K562 (cell line): ENCODE results near the gene DDT. TPM values are rescaled to one million over a fixed set of nuclear protein-coding genes. Genes with fewer than 3 reads are reported as not detected.
"Not testable (repeated sequence)": the region's sequence is repeated elsewhere in the genome, so short reads cannot be mapped to it uniquely, and the experiment has no call there.

Experiments used
- ATAC-seq: fragments of 200-7000 bp; cut with Tn5 transposase; 3 replicates; pipeline ENCODE4 v1.9.1; 2020; ENCODE audit warnings: moderate library complexity
- BruUV-seq: library from RNA; stranded (reverse); fragments of 400-500 nt; replicated peaks from 2 replicates; lab custom pipeline; 2021; lab: Mats Ljungman, UMichigan
- CTCF ChIA-PET: fragments of 300-600 bp; formaldehyde crosslinking; extraction: SDS; loops from one replicate; lab custom pipeline; 2021; ENCODE audit warnings: low intra/inter-chr PET ratio; lab: Yijun Ruan, JAX
- POLR2A ChIA-PET: fragments of 300-600, 350-650 bp; sonication (Branson Sonifier 250); formaldehyde crosslinking; extraction: SDS; loops from one replicate; lab custom pipeline; 2021; ENCODE audit warnings: antibody characterized with exemption, inconsistent platforms; lab: Yijun Ruan, JAX
- DNase-seq, 4 experiments: peaks; one replicate each; pipeline versions ENCODE4 v3.0.0 to v3.0.0-alpha.2; 2011 to 2018; ENCODE audit warnings: low spot score in 3 of 4, mixed read lengths in 3 of 4; ENCODE audit errors: extremely low read depth in 1 of 4
- FAIRE-seq: peaks from 2 replicates; lab custom pipeline; 2011; peaks lifted over from hg19 to GRCh38; lab: Jason Lieb, UNC
- H2AFZ ChIP-seq: 2 replicates; pipeline ENCODE4 v1.6.0; 2011; ENCODE audit warnings: low read depth, low read length, control low read depth, inconsistent platforms
- H3K27ac ChIP-seq: fragments of 200-600 bp; 3 replicates; pipeline ENCODE4 v1.8.0; 2011; ENCODE audit warnings: low read depth, mild to moderate bottlenecking, control low read depth, inconsistent platforms, low read length, moderate library complexity, mixed read lengths; ENCODE audit errors: extremely low read depth
- H3K27me3 ChIP-seq, 2 experiments: fragments of 300-600 bp in 1 of 2; 2 replicates in 1 of 2; 3 replicates in 1 of 2; pipeline versions ENCODE4 v1.6.0 to v1.8.0; 2011; ENCODE audit warnings: inconsistent platforms in 2 of 2, low read length in 2 of 2, mild to moderate bottlenecking in 1 of 2, mixed read lengths in 1 of 2, moderate library complexity in 1 of 2; ENCODE audit not compliant: control insufficient read depth in 2 of 2, insufficient read depth in 2 of 2
- H3K36me3 ChIP-seq: fragments of 300-600 bp; 3 replicates; pipeline ENCODE4 v1.8.0; 2011; ENCODE audit warnings: mild to moderate bottlenecking, low read length, inconsistent platforms; ENCODE audit not compliant: control insufficient read depth, insufficient read depth
- H3K4me1 ChIP-seq, 2 experiments: fragments of 200-600 bp in 1 of 2; replicated peaks in 1 of 2; 2 replicates in 1 of 2; 3 replicates in 1 of 2; pipeline versions ENCODE4 v1.5.1 to v1.8.0; 2011; ENCODE audit warnings: inconsistent platforms in 2 of 2, low read length in 2 of 2, mild to moderate bottlenecking in 1 of 2, mixed read lengths in 1 of 2, moderate library complexity in 1 of 2; ENCODE audit not compliant: control insufficient read depth in 2 of 2, insufficient read depth in 2 of 2
- H3K4me2 ChIP-seq: 2 replicates; pipeline ENCODE4 v1.6.1; 2011; ENCODE audit warnings: low read length, control low read depth, inconsistent platforms, mixed read lengths; ENCODE audit not compliant: insufficient read depth
- H3K4me3 ChIP-seq: fragments of 200-600 bp; sonication (generic), shearing (Covaris generic); 2 replicates; pipeline ENCODE4 v1.5.1; 2016; ENCODE audit warnings: control low read depth, inconsistent platforms
- H3K79me2 ChIP-seq: fragments of 200-600 bp; 3 replicates; pipeline ENCODE4 v1.8.0; 2011; ENCODE audit warnings: low read length, inconsistent platforms; ENCODE audit not compliant: control insufficient read depth, insufficient read depth
- H3K9ac ChIP-seq, 2 experiments: 2 replicates each; pipeline versions ENCODE4 v1.6.0 to v1.6.1; 2011; ENCODE audit warnings: low read depth in 2 of 2, low read length in 2 of 2, control low read depth in 1 of 2, inconsistent platforms in 1 of 2, mild to moderate bottlenecking in 1 of 2, mixed read lengths in 1 of 2; ENCODE audit not compliant: insufficient read depth in 1 of 2
- H3K9me1 ChIP-seq: one replicate; pipeline ENCODE4 v1.6.0; 2011; ENCODE audit warnings: inconsistent platforms, mild to moderate bottlenecking, low read length, moderate library complexity; ENCODE audit not compliant: control insufficient read depth, insufficient read depth
- H3K9me3 ChIP-seq: replicated peaks from 2 replicates; pipeline ENCODE4 v1.5.1; 2011; ENCODE audit warnings: low read depth, low read length, inconsistent platforms; ENCODE audit not compliant: control insufficient read depth, insufficient read depth
- H4K20me1 ChIP-seq: replicated peaks from 2 replicates; pipeline ENCODE4 v1.6.1; 2011; ENCODE audit warnings: low read length, inconsistent platforms, mixed read lengths; ENCODE audit not compliant: control insufficient read depth, insufficient read depth
- NFIC ChIP-seq: fragments of 450-650 bp; IDR thresholded peaks from 2 replicates; pipeline ENCODE4 v1.6.1; 2017; ENCODE audit warnings: mild to moderate bottlenecking, inconsistent platforms
- RAD21 ChIP-seq, 2 experiments: fragments of 250-450 bp in 1 of 2; fragments of 450-650 bp in 1 of 2; sonication (Bioruptor Pico) in 1 of 2; formaldehyde crosslinking in 1 of 2; IDR thresholded peaks in 1 of 2; conservative IDR thresholded peaks in 1 of 2; 2 replicates each; pipeline versions ENCODE4 v1.4.0 to v1.8.0; 2020 to 2022; ENCODE audit warnings: mild to moderate bottlenecking in 2 of 2, moderate library complexity in 1 of 2
- SMC3 ChIP-seq: conservative IDR thresholded peaks from 2 replicates; pipeline ENCODE4 v1.6.1; 2011; ENCODE audit warnings: low read depth, low read length, improper control_type of control experiment; ENCODE audit not compliant: insufficient read depth
- USF2 ChIP-seq: sonication (generic); formaldehyde crosslinking; IDR thresholded peaks from 2 replicates; pipeline ENCODE4 v1.5.0; 2020; ENCODE audit warnings: missing genetic modification reagents
- WGBS: fragments of 100-300 bp; shearing (Covaris generic); methylation state at CpG from one replicate; pipeline ENCODE4 v1.1.6; 2016; ENCODE audit warnings: low coverage, mixed read lengths; ENCODE audit not compliant: insufficient coverage; ENCODE audit errors: missing lambda C conversion rate; 5-methylcytosine and 5-hydroxymethylcytosine counted together
- in situ Hi-C: fragments of 300-500 bp; cut with MboI; formaldehyde crosslinking; loops from 4 replicates; pipeline ENCODE4 v1.15.0; 2018; ENCODE audit warnings: inconsistent platforms, mixed read lengths
- intact Hi-C: fragments of 100-400 bp; cut with micrococcal nuclease; formaldehyde crosslinking; loops from 2 replicates; pipeline ENCODE4 v1.14.2; 2022
- polyA plus RNA-seq, 8 experiments: library from polyadenylated mRNA; depleted of rRNA in 4 of 8; stranded (reverse) in 5 of 8; unstranded in 3 of 8; fragments of >200 nt; fragmentation: Nextera tagmentation in 2 of 8; fragmentation: Illumina TruSeq in 1 of 8; extraction: Ambion mirVana in 2 of 8; extraction: Trizol in 1 of 8; gene quantifications; 2 replicates each; pipeline versions ENCODE4 v1.2.1 to v1.2.3, GENCODE V29; 2011 to 2014; ENCODE audit warnings: inconsistent platforms in 1 of 8, missing spikeins in 1 of 8
- total RNA-seq, 7 experiments: library from RNA; depleted of rRNA in 6 of 7; stranded (reverse); fragments of >200 nt in 6 of 7; fragmentation: Illumina TruSeq in 2 of 7; extraction: Trizol in 2 of 7; gene quantifications; 2 replicates each; pipeline versions ENCODE4 v1.2.1 to v1.2.3, GENCODE V29; 2011 to 2021; ENCODE audit warnings: low replicate concordance in 1 of 7
- TF ChIP-seq, protein P1 (sequence below), 2 experiments: fragments of 450-650 bp; formaldehyde crosslinking in 1 of 2; IDR thresholded peaks; 2 replicates each; pipeline versions ENCODE4 v1.4.0 to v1.6.1; 2014 to 2020; ENCODE audit warnings: mild to moderate bottlenecking in 2 of 2, borderline replicate concordance in 1 of 2, low read depth in 1 of 2
- TF ChIP-seq, protein P2 (sequence below): fragments of 450-650 bp; formaldehyde crosslinking; IDR thresholded peaks from 2 replicates; pipeline ENCODE4 v1.4.0; 2020; ENCODE audit warnings: mild to moderate bottlenecking, moderate library complexity
- TF ChIP-seq, protein P3 (sequence below), 3 experiments: IDR thresholded peaks in 2 of 3; conservative IDR thresholded peaks in 1 of 3; 2 replicates each; pipeline ENCODE4 v1.5.1; 2011 to 2012; ENCODE audit warnings: low read length in 3 of 3, mild to moderate bottlenecking in 3 of 3, control low read depth in 2 of 3, improper control_type of control experiment in 1 of 3, inconsistent platforms in 1 of 3, low read depth in 1 of 3, mixed read lengths in 1 of 3, moderate library complexity in 1 of 3; ENCODE audit not compliant: insufficient read depth in 2 of 3

Gene DDT
- total and polyA plus RNA-seq, 9 of the 15 experiments (the other 6 are each of a cell fraction or from before 2014, with no cell fraction given): 24.0 to 209 (median 63.2) TPM

GRCh38 chr22:23956301-23956900, 17.8 kb downstream of the DDT start:
- H3K27ac ChIP-seq, H3K4me3 ChIP-seq, H3K4me2 ChIP-seq, H3K9me1 ChIP-seq, H3K9me3 ChIP-seq, H3K79me2 ChIP-seq, BruUV-seq, H3K9ac ChIP-seq, H3K27me3 ChIP-seq, H3K36me3 ChIP-seq, POLR2A ChIA-PET, H3K4me1 ChIP-seq, H2AFZ ChIP-seq, H4K20me1 ChIP-seq: not testable (repeated sequence)
- CTCF ChIA-PET: interaction anchor here (1.2 kb wide), 1 partner anchor 218 kb away, joined by 4 read pairs; no protein-coding TSS in a partner anchor
- WGBS: 5% methylated on average over 7 of the region's 12 CpGs
- in situ Hi-C loops (loop anchor here (10.0 to 25.0 kb wide), 2 partner anchors 218 to 556 kb away; no protein-coding TSS in a partner anchor), intact Hi-C loops (loop anchor here (10.0 kb wide), 1 partner anchor 228 kb away; the partner anchor contains the start of gene SUSD2)
- FAIRE-seq: peak; percentile 97
- DNase-seq: peak; percentile 39 to 80 (median 43)
- ATAC-seq: peak; percentile 94
- TF ChIP-seq NFIC: peak; percentile 61
- peak; percentile 32; the same call in 1 of the 2 replicates for TF ChIP-seq USF2 (CRISPR knock-in tag)
- TF ChIP-seq RAD21 (CRISPR knock-in tag; conservative IDR thresholded peaks at IDR 0.05 in 1 of 2, IDR thresholded peaks at IDR 0.05 in 1 of 2): peak; percentile 65 to 85
- TF ChIP-seq, protein P1, sequence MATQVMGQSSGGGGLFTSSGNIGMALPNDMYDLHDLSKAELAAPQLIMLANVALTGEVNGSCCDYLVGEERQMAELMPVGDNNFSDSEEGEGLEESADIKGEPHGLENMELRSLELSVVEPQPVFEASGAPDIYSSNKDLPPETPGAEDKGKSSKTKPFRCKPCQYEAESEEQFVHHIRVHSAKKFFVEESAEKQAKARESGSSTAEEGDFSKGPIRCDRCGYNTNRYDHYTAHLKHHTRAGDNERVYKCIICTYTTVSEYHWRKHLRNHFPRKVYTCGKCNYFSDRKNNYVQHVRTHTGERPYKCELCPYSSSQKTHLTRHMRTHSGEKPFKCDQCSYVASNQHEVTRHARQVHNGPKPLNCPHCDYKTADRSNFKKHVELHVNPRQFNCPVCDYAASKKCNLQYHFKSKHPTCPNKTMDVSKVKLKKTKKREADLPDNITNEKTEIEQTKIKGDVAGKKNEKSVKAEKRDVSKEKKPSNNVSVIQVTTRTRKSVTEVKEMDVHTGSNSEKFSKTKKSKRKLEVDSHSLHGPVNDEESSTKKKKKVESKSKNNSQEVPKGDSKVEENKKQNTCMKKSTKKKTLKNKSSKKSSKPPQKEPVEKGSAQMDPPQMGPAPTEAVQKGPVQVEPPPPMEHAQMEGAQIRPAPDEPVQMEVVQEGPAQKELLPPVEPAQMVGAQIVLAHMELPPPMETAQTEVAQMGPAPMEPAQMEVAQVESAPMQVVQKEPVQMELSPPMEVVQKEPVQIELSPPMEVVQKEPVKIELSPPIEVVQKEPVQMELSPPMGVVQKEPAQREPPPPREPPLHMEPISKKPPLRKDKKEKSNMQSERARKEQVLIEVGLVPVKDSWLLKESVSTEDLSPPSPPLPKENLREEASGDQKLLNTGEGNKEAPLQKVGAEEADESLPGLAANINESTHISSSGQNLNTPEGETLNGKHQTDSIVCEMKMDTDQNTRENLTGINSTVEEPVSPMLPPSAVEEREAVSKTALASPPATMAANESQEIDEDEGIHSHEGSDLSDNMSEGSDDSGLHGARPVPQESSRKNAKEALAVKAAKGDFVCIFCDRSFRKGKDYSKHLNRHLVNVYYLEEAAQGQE (IDR thresholded peaks at IDR 0.05; ENCODE audit: borderline replicate concordance): peak; percentile 64
- TF ChIP-seq, protein P1 (CRISPR knock-in tag; IDR thresholded peaks at IDR 0.05; ENCODE audit: low read depth): not testable (repeated sequence)
- TF ChIP-seq, protein P2, sequence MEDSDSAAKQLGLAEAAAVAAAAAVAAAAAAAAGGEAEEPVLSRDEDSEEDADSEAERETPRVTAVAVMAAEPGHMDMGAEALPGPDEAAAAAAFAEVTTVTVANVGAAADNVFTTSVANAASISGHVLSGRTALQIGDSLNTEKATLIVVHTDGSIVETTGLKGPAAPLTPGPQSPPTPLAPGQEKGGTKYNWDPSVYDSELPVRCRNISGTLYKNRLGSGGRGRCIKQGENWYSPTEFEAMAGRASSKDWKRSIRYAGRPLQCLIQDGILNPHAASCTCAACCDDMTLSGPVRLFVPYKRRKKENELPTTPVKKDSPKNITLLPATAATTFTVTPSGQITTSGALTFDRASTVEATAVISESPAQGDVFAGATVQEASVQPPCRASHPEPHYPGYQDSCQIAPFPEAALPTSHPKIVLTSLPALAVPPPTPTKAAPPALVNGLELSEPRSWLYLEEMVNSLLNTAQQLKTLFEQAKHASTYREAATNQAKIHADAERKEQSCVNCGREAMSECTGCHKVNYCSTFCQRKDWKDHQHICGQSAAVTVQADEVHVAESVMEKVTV (CRISPR knock-in tag): peak; percentile 48; the same call in 1 of the 2 replicates
- peak; percentile 78 for TF ChIP-seq SMC3
- TF ChIP-seq, protein P3, sequence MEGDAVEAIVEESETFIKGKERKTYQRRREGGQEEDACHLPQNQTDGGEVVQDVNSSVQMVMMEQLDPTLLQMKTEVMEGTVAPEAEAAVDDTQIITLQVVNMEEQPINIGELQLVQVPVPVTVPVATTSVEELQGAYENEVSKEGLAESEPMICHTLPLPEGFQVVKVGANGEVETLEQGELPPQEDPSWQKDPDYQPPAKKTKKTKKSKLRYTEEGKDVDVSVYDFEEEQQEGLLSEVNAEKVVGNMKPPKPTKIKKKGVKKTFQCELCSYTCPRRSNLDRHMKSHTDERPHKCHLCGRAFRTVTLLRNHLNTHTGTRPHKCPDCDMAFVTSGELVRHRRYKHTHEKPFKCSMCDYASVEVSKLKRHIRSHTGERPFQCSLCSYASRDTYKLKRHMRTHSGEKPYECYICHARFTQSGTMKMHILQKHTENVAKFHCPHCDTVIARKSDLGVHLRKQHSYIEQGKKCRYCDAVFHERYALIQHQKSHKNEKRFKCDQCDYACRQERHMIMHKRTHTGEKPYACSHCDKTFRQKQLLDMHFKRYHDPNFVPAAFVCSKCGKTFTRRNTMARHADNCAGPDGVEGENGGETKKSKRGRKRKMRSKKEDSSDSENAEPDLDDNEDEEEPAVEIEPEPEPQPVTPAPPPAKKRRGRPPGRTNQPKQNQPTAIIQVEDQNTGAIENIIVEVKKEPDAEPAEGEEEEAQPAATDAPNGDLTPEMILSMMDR (IDR thresholded peaks at IDR 0.05 in 2 of 3, conservative IDR thresholded peaks at IDR 0.05 in 1 of 3; ENCODE audit: insufficient read depth in 2 of 3, low read depth in 1 of 3, low read length in 3 of 3): peak; percentile 64 to 74 (median 68)
